NCI-H226 (cell line): ENCODE measurements around the gene RIOK1.

Experiments used
- DNase-seq: peaks from one replicate; pipeline ENCODE4 v3.0.0-alpha.2; 2015

Gene RIOK1

DNA sequence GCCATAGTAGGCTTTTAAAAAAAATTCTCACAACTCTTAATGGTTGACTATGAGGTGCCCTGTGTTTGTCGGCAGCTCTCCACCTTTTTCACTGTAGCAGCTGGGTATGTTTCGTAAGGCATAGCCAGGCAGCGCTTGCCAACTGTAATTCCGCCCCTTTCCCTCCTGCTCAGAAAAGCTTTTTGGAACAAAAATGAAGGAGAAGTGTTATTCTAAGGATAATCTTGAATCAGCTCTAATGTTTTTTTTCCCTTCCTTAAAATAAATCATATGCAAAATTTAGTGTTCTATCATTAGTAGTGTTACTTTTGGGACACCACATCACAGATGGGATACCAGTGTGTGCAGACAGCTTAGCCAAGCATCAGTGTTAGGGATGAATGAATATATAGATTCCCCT lies 21.2 kb downstream of the RIOK1 start:
- no peak for DNase-seq

DNA sequence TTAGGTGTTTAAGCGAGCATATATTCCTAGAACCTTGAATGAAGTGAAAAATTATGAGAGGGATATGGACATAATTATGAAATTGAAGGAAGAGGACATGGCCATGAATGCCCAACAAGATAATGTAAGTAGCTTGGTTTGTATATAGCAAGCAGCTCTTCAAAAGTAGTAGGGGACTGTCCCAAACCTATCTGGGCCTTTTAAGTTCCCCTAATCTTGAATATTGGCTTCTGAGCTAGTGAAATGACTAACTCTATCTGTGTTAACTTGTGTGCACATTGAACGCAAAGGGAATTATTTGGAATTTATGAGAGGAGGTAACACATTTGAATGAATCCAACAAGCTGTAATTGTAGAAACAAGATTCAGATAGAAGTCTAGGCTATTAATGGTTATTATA lies 21.7 kb downstream of the RIOK1 start:
- DNase-seq, result no peak

DNA sequence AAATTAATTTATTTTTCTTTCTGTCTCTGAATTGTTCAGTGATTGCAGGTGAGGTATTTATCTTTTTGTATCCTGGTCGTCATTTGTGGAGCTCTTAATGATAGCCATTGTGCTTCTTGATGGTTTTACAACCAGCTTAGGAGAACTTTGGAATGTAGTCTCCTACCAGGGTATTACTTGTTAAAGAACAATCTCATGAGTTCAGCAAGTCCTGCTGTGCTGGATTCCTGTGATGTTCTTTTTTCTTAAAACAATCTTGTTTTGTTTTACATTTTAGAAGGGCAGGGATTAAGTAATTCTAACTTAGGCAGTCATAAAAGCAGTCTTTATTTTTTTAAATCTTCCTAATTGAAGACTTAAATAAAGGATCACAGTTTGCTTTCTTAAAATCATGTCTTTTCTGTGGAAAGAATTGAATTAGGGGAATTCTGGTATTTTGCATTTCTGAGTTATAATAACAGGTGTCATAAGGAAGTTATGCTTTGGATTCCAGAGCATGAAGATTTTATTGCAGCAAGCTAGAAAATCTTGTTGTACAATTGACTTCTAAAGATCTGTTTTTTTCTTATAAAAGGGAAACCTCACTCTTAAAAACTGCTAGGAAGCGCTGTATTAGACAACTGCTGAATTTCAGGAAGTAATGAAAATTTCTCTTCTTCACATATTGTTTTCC lies 23.7 kb downstream of the RIOK1 start:
- DNase-seq, result no peak

- DNase-seq, result peak; percentile 75
These were observed 25.2 kb downstream of the RIOK1 start for GRCh38 chr6:7414811-7415210.

- no peak for DNase-seq
These were observed 28.1 kb downstream of the RIOK1 start for GRCh38 chr6:7417684-7418083.

GRCh38 chr6:7418238-7418905 lies 28.8 kb downstream of the RIOK1 start:
- DNase-seq, result no peak

- no peak for DNase-seq
These were observed 29.5 kb downstream of the RIOK1 start for GRCh38 chr6:7419065-7419464.

DNA sequence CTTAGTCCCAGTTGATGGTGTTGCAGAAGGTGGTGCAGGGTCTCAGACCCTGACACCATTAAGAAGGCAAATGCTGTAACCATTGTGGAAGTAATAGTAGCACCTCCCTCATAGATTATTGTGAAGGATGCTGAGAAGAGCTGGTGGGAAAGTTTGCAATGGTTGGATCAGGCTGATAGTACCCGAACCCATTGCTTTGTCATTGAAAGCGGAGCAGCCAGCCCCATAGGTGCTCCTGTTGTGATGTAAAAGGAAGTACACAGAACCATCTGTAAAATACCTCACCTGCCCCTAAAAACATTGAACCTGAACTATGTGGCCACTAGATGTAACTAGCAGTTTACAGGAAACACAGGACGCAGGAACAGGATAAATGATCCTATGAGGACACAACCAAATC lies 31.5 kb downstream of the RIOK1 start:
- no peak for DNase-seq

DNA sequence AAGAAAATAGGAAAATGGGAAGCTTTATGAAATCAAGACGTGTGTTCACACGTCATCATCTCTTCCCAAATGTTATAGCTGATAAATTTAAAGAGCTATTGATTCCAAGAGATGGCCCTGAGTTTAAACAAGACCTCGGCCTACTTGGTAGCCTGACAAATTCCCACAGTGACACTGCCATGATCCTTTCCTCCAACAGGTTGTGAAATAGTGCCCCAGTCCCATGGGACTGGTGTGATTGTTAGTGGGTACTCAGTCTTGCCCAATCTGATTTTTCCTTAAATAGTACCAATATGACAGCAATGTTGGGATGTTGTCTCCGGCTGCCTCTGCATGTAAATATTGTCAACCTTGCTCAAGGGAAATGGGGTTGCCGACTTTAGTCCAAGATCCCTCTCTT lies 34.5 kb downstream of the RIOK1 start:
- no peak for DNase-seq

GRCh38 chr6:7424967-7425807 lies 35.6 kb downstream of the RIOK1 start:
- peak; percentile 14 for DNase-seq

DNA sequence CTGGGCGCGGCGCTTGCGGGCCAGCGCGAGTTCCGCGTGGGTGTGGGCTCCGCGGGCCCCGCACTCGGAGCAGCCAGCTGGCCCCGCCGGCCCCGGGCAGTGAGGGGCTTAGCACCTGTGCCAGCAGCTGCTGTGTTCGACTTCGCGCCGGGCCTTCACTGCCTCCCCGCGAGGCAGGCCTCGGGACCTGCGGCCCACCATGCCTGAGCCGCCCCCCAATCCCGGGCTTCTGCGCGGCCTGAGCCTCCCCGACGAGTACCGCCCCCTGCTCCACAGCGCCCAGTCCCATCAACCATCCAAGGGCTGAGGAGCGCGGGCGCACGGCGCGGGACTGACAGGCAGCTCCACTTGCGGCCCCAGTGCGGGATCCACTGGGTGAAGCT lies 36.2 kb downstream of the RIOK1 start:
- DNase-seq, result no peak

- no peak for DNase-seq
These were observed 37.0 kb downstream of the RIOK1 start for GRCh38 chr6:7426447-7427169.

- no peak for DNase-seq
These were observed 41.7 kb downstream of the RIOK1 start for GRCh38 chr6:7431313-7431673.

DNA sequence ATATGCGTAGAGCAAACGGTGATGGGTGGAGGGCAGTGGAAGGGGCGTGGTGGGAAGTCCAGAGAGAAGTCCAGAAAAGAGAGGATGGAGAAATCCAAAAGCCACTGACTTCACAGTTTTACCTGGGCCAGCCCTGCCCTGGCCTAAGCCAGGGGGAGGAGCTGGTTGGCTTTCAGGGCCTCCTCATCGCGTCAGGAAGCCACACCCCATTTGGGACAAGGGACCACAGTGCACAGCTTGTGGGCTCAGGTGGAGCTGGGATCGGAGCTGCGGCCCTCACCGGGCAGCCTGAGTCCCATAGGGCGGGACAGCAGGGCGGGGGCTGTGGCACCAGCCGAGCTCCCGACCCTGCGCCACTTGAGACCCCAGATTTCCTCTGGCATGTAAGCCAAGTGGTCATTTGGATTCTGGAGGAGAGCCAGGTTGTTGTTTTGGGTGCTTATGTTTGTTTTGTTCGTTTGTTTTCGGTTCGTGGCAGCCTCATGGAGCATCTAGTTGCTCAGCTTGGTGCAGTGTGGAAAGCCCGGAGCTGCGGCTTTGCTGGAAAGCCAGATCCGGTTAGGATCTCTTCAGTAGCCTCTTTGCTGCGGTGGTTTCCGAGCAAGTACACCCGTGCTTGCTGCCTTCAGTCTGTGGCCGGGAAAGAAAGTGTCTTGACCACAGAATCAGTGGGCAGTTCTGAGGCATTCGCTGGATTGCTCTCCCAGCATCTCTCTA lies 42.2 kb downstream of the RIOK1 start:
- DNase-seq, result no peak

DNA sequence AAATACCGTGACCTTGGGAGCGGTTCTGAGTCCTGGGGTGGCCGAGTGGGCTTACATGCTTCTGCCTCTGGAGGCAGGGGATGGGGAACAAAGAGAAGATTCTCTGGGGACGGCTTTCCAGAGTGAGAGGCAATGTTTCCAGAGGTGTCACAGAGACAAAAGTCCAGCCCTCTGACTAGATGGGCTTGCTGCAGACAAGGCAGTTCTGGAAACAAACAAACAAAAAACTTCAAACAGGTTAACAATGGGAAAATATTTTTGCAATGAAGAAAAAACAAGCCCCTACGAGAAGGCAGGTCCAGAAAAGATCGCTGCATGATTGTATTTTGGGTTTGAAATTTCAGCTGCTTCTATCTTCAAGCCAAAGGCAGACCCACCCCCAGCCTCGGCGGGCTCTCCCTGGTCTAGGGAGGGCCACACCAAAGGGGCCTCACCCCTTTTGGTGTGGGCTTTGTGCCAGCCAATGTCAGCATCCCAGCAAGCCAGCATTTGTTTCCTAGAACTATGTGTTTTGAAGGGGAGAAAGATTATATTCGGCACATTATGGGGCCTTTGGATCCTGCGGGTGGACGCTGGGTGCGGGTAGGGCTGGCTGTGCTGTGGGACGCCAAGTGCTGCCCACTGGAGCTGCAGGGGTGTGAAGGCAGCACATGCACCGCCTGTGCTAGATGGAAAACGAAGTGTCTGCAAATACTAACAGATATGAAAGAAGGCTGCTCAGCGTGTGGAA lies 42.9 kb downstream of the RIOK1 start:
- no peak for DNase-seq

DNA sequence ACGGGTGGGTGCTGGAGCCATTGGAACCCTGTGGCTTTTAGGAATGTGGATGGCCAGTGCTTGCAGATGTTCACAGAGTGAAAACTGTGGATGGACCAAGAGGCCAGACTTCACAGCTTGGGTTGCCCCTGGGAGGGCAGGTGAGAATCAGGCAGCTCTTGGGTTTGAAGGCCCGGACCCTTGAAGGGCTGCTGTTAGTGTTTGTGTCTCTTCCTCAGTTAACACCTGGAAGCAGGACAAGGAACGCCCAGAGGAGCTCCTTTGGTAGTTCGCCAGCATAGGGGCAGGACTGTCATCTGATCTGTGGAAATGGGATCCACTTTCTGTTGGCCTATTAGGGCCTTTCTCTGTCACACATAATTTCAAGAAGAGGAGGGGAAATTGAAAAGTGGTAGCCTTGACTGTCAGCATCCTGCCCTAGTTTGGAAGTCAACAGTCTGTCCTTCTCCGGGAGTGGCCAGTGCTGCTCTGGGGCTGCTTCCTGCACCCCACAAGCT lies 43.6 kb downstream of the RIOK1 start:
- DNase-seq, result no peak

DNA sequence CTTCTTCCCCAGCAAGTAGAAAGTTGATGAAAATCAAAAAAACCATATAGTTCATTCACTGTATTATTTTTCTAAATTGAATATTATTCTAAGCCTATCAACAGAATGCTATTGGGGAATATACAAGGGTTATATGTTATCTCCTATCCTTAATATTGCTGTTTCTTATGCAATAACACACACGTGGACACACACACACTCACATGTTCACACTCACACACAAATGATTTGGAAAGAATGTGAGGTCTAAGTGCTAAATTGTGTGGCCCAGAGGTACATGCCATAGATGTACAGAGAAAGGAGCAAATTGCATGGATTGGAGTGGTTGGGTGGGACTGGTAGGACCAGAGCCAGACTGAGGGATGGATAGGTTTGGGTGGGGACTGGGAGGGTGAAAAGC lies 45.1 kb downstream of the RIOK1 start:
- DNase-seq, result no peak

DNA sequence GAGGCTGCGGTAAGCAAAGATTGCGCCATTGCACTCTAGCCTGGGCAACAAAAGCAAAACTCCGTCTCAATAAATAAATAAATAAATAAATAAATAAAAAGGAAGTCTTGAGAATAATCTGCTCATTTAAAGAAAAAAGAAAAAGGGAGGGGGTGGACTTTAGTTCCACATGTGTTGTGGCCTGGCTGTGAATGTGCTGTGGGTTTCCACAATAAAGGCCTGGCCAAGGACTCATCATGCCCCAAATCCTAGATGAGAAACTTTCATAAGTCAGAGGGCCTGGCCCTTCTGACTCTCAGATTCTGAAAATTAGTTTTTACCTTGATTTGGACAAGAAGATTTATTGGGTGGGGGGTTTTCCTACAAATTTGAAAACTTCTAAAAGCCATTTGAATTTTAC lies 48.4 kb downstream of the RIOK1 start:
- DNase-seq, result no peak

- no peak for DNase-seq
These were observed 49.6 kb downstream of the RIOK1 start for GRCh38 chr6:7439228-7439627.

GRCh38 chr6:7440476-7440875 lies 50.9 kb downstream of the RIOK1 start:
- no peak for DNase-seq

- DNase-seq, result no peak
These were observed 51.6 kb downstream of the RIOK1 start for GRCh38 chr6:7441048-7441775.
